NOMO-1 treated with dmso at 0.1 percent for 144 hours (cell line): ENCODE data around the gene FIBP.
"Not testable (repeated sequence)": the region's sequence is repeated elsewhere in the genome, so short reads cannot be mapped to it uniquely, and the experiment has no call there.

Experiments used
- DNase-seq: peaks from one replicate; lab custom pipeline; 2025; ENCODE audit not compliant: unreplicated experiment; lab: John Stamatoyannopoulos, UW

The FIBP gene

GRCh38 chr11:65849366-65849765 is 38.9 kb downstream of the FIBP start:
- no peak for DNase-seq

- not testable (repeated sequence) for DNase-seq
Measured at GRCh38 chr11:65848693-65849092, 39.6 kb downstream of the FIBP start.

- no peak for DNase-seq
Measured at GRCh38 chr11:65847746-65848145, 40.5 kb downstream of the FIBP start.

- no peak for DNase-seq
Measured at GRCh38 chr11:65844231-65844872, 43.9 kb downstream of the FIBP start.

- DNase-seq = no peak
Measured at GRCh38 chr11:65843811-65844210, 44.5 kb downstream of the FIBP start.

GRCh38 chr11:65842144-65842543 is 46.1 kb downstream of the FIBP start:
- no peak for DNase-seq

GRCh38 chr11:65834202-65834601 is 54.1 kb downstream of the FIBP start:
- DNase-seq = no peak
